ENCODE measurements around the gene SLC16A13.
"Not testable (repeated sequence)": the region's sequence is repeated elsewhere in the genome, so short reads cannot be mapped to it uniquely, and the experiment has no call there.

The SLC16A13 gene

GRCh38 chr17:7034955-7035590 lies 742 bp upstream of the SLC16A13 start:
- no peak for DNase-seq

- no peak for DNase-seq
Measured at GRCh38 chr17:7038025-7038862, 2.4 kb downstream of the SLC16A13 start.

GRCh38 chr17:7039832-7040231 lies 4.0 kb downstream of the SLC16A13 start:
- no peak for DNase-seq

- no peak for DNase-seq
Measured at GRCh38 chr17:7041607-7042500, 6.0 kb downstream of the SLC16A13 start.

GRCh38 chr17:7042501-7043181 lies 6.8 kb downstream of the SLC16A13 start:
- DNase-seq: no peak

- DNase-seq: no peak
Measured at GRCh38 chr17:7043182-7043496, 7.3 kb downstream of the SLC16A13 start.

- no peak for DNase-seq
Measured at GRCh38 chr17:7043497-7044198, 7.8 kb downstream of the SLC16A13 start, which contains the start of gene SLC16A11. TSS of gene SLC16A11 (minus strand) at chr17:7044092. CDS start at chr17:7043513, 579 bp downstream.

GRCh38 chr17:7045492-7046126 lies 9.8 kb downstream of the SLC16A13 start:
- DNase-seq: peak; percentile 4

GRCh38 chr17:7046127-7046724 lies 10.4 kb downstream of the SLC16A13 start:
- no peak for DNase-seq

- peak; percentile 10 for DNase-seq
Measured at GRCh38 chr17:7046725-7047397, 11.0 kb downstream of the SLC16A13 start.

GRCh38 chr17:7047566-7047965 lies 11.8 kb downstream of the SLC16A13 start:
- no peak for DNase-seq

GRCh38 chr17:7048968-7049367 lies 13.2 kb downstream of the SLC16A13 start:
- DNase-seq: no peak

- not testable (repeated sequence) for DNase-seq
Measured at GRCh38 chr17:7050583-7050982, 14.8 kb downstream of the SLC16A13 start.

GRCh38 chr17:7056386-7056785 lies 20.6 kb downstream of the SLC16A13 start:
- no peak for DNase-seq

GRCh38 chr17:7058831-7059447 lies 23.1 kb downstream of the SLC16A13 start:
- DNase-seq: no peak

GRCh38 chr17:7060165-7060891 lies 24.5 kb downstream of the SLC16A13 start:
- DNase-seq: no peak

GRCh38 chr17:7063518-7064094 lies 27.8 kb downstream of the SLC16A13 start:
- DNase-seq: no peak

GRCh38 chr17:7064261-7064660 lies 28.4 kb downstream of the SLC16A13 start:
- DNase-seq: no peak

- no peak for DNase-seq
Measured at GRCh38 chr17:7067198-7067597, 31.4 kb downstream of the SLC16A13 start.

Measured in NCI-H524 treated with DMSO at 0.1 percent for 48 hours (cell line).